ENCODE data around the gene STXBP2.
A peak's percentile ranks its signal among the peaks of the same experiment; 100 is the strongest.

STXBP2 gene

GRCh38 chr19:7614859-7615741, 21.8 kb upstream of the STXBP2 start:
- DNase-seq = no peak

GRCh38 chr19:7617172-7617571, 19.7 kb upstream of the STXBP2 start:
- DNase-seq = no peak

DNA sequence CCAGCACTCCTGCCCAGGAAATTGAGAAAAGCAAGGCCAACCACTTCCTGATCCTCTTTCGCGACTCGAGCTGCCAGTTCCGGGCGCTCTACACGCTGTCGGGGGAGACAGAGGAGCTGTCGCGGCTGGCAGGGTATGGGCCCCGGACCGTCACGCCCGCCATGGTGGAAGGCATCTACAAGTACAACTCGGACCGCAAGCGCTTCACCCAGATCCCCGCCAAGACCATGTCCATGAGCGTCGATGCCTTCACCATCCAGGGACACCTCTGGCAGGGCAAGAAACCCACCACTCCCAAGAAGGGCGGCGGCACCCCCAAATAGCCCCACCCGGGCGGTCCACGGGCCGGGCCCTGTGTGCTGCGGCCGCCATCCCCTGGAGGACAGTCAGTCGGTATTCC, 19.2 kb upstream of the STXBP2 start:
- no peak for DNase-seq

GRCh38 chr19:7618348-7618747, 18.6 kb upstream of the STXBP2 start:
- no peak for DNase-seq

DNA sequence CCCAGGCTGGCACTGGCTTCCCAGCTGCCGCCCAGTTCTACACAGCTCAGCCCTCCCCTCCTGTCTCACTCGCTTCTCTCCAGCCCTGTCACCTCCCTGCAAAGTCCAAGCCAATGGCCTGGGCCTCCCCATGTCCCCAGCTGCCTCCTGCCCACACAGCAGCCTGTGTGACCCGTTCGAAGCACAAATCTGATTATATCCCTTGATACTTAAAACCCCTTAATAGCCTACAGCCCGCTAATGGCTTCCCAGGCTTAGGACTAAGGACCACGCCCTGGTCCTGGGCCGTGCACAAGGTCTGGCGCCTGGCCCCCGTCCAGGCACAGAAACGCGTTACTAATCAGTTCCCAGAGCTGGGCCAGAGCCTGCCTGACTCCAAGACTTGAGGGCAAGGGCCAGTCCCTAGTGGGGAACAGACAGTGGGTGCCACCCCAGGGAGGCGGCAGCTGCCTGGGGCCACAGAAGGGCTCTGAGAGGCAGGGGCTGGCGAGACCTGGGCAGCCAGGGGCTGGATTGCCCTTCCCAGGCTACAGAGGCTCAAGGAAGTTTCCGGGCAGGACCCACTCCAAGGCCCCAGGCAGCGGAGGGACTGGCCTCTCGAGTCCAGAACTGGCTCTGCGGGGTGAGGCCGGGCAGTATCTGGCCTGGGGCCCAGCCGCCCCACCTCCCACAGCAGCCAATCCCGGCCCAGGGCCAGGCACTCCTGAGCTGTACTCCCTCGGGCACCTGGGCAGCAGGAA, 18.0 kb upstream of the STXBP2 start:
- no peak for DNase-seq

DNA sequence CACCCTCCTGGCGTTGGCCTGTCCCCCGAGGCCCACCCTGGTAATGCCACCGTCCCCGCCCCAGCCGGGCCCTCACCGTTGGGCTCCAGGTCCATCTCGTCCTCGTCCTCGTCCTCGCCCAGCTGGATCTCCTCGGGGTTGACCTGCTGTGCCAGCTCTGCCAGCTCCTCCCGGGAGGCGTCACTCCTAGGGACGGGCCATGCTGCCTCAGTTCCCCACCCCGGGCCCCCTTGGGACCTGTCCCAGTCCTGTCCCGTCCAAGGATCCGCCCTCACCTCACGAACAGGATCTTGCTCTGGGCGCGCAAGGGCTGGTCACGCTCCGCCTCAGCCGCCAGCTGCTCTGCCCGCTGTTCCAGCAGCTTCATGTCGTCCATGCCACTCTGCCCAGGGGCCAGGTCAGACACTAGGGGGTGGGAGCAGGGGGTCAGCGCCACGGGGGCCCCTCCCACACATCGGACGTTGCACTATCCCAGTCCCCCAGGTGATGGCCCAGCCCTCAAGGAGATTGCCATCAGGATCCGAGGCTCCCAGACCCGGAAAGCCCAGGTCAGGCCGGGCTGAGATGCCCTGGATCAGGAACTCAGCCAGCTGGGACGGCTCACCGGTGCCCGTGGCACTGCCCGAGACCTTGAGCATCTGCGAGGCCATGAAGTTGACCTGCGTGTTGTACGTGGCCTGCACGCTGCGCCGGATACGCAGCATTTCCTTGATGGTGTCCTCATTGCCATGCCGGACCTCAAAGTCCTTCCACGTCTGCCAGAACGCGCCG, 17.1 kb upstream of the STXBP2 start:
- no peak for DNase-seq

DNA sequence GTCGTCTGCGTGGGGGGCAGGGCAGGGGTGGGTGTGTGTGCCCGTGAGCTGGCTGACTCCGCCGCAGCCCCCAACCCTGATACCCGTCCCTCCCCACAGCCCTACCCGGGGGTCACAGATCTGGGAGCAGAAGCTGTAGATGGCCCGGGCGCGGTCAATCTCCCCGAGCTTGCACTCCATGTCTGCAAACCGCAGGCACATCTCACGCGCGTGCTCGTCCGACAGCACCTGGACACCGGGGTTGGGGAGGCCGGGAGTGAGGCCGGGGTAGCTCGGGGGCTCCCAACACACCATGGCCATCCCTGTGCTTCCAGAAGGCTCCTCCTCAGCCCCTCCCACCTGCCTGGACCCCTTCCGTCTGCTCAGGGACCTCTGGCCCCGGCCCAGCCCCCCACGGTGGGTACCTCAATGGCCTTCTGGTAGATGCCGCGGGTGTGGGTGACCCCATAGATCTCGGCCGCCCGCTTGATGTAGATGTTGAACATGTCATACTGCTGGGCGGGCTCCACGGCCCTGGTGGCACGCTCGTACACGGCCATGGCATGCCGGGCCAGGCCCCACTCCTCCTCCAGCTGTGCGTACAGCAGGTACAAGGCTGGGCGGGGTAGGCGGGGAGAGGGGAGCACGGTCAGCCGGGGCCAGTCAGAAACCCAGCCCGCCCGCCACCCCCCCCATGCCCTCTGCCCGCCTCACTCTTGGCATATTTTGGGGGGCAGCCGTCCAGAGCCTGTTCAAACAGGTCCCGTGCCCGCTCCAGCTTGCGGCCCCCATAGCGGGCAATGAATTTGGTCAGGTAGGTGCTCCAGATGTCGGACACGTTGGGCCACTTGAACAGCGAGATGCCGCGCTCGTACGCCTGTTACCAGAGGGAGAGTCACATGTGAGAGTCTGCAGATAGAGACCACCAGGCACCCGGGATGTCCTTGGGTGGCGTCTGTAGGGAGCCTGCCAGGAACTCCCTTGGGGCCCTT, 16.2 kb upstream of the STXBP2 start:
- no peak for DNase-seq

DNA sequence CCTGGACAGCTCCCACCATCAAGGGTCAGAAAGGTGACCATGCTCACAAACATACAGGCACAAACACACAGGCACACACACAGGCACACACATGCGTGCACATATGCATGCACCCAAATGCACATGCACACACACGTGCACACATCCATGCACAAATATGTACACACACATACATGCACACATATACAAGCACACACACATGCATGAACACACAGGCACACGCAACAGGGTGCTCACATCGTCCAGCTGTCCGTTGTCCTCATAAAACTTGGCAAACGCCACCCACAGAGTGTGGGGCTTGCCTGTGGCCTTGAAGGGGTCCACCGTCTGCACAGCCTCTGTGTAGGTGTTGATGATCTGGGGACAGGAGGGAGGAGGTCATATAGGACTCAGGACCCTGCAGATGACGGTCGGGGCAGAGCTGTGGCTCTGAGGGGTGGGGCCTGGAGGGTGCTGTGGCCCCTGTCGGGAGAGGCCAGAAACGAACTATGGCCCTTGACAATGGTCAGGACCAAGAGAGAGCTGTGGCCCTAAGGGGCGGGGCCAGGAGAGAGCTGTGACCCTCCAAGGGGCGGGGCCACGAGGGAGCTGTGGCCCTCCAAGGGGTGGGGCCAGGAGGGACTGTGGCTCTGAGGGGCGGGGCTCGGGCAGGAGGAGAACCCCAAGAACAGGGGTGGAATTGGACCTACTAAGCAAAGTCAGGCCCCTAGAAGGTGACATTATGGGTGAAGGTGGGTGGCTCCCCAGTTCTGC, 13.8 kb upstream of the STXBP2 start:
- DNase-seq = no peak

- DNase-seq = no peak
Observed at GRCh38 chr19:7623725-7624603, 12.9 kb upstream of the STXBP2 start.

DNA sequence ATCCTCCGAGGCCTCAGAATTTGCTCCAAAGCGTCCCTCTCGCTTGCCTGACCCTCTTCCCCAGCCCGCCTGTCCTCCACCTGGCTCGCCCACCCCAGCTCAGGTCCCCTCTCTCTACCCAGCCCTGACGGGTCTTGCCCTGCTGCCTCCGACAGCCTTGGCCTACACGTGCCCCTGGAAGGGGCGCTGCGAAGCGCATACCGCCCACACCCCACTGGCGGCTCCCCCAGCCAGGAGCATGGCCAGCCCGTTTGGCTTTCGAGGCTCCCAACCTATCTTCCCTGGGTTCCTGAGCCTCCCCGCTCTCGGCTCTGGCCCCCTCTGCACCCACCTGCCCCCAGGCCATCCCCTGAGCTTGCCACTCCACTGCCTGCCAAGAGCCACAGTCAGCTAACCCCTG, 12.1 kb upstream of the STXBP2 start:
- no peak for DNase-seq

GRCh38 chr19:7625763-7626372, 11.0 kb upstream of the STXBP2 start:
- DNase-seq = no peak

GRCh38 chr19:7627166-7627565, 9.7 kb upstream of the STXBP2 start:
- DNase-seq = no peak

DNA sequence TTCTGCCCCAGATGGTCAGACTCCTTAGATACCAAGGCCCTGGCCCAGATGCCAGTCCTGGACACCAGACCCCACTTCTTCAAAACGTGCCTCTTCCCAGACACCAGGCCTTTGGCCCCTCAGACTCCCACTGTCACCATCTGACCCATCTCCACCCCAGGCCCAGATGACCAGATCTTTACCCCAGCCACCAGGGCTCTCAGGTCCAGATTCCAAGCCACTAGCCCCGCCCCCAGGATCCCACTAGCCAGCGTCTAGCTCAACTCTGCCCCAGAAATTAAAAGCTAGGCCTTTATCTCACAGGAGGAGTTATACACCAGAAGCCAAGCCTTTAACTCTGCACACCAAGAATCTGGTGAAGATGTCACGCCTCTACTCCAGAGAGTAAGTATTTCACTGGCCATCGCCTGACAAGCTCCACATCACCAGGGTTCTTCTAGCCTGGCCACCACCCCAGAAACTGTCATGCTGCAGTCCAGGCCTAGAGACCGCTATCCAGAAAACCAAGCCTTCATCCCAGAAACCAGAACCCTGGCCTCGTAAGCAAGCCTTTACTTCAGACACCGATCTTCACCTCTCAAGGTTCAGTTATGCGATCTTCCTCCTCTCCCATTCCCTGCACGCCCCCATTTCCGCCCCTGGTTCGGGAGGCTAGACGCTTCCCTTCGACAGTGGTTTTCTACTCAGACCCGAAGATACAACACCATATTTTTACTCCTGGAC, 8.2 kb upstream of the STXBP2 start:
- no peak for DNase-seq

GRCh38 chr19:7629347-7630054, 7.4 kb upstream of the STXBP2 start, which contains the start of the genes PET100 and XAB2:
Gene PET100 (plus strand): TSS chr19:7629793. CDS start chr19:7629834, 41 bp downstream.
Gene XAB2 (minus strand): TSS chr19:7629545. CDS start chr19:7629527, 18 bp downstream.
- peak; percentile 92 for DNase-seq

DNA sequence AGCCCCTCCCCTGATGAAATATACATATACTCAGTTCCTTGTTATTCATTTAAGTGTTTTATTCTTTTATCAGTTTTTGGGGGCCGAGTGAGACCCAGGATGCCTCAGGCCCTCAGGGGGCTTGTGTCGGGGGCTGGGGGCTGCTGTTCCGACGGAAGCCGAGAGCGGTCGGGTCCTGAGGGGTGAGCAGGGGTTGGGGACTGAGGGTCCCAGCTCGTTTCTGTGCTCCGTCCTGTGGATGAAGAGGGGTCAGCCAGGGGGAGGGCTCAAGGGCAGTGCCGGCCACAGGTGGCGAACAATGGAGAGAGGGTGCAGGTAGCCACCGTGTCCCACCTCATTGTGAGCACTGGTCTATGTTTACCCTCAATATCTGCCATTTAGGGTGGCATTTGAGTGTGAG, 5.3 kb upstream of the STXBP2 start:
- DNase-seq = no peak

DNA sequence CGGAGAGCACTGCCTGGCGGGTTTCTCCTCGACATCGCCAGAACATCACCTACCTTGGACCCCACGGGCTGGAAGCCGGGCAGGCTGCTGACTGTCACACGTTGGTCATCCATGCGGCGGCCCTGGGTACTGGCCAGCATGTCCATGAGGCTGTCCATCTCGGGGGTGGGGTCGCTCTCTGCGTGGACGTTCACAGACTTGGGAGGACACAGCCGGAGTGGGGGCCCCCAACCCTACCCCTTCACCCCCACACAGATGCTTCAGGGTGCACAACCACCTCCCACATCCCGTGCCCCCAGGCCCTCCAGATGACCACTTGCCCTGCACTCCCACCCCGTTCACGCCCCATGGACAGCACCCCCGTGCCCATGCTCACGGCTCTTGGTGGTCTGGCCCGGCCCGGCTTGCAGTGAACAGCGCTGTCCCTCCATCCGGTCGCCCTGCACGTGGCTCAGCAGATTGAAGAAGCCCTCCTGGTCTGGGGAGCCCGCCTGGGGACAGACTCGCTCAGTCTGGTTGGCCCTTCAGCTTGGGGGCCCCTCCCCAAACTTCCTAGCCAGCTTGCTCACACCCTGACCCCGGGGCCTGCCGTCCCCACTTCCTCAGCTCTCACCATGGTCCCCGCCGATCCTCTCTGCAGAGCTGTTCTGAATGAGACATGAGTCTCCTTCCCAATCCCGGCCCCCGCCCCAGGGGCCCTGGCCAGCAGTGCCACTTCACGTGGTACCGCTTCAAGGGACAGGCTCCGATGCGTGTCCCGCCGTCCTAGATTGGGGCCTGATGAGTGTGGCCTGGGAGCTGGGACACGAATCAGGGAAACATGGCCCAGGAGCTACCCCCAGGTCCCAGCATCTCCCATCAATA, 4.3 kb upstream of the STXBP2 start:
- DNase-seq = no peak

DNA sequence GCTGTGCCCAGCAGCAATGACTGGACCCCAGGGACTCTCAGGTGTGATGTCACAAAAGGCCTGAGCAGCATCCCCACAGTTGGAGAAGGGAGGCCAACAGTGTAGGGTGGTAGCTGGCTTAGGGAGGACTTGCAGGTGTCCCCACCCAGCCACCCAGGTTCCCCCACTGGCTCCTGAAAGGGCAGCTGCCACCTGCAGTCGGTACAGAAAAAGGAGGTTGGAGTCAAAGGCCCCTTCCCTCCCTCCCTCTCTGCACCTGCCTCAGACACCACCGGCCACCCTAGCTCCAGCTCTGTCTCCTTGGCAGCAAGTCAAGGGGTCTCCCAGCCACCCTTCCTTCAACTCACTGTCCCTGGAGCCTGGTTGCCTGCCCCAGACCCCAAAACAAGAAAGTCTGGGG, 3.2 kb upstream of the STXBP2 start, which contains the start of gene PCP2:
Gene PCP2 (minus strand): TSS at position 22 of the 400 bp plus-strand sequence. CDS start 262 bp downstream, outside the sequence.
- no peak for DNase-seq

Measured in activated naive CD4-positive, alpha-beta T cell treated with anti-CD3 and anti-CD28 coated beads, Interleukin-2, amount 50 U/mL, for 16 hours (primary cell).